ENCODE measurements around the gene ZNF248. TPM values are rescaled to one million over a fixed set of nuclear protein-coding genes. Genes with fewer than 3 reads are reported as not detected.

ZNF248 gene
- total RNA-seq, 2 experiments from 2014 or later: 3.2 to 3.4 TPM

- Mint-ChIP-seq H3K27me3 (no peaks in the 10 kb centered on the region), H3K4me3 (no peak overlapping the region), H3K4me1 (ENCODE audit: low read depth) (no peaks in the 10 kb centered on the region), H3K27ac (no peak overlapping the region), H3K36me3 (ENCODE audit: low read depth) (peaks cover 64% of the 10 kb centered on the region), H3K9me3 (peaks cover 14% of the 10 kb centered on the region)
- POLR2A ChIA-PET: no interaction called here
- DNase-seq (no peak), ATAC-seq (ENCODE audit: poor library complexity) (no peak)
- CTCF ChIA-PET: no interaction called here
- peaks cover 0 to 8% of the 10 kb centered on the region in 2 experiments for H3K9me3 ChIP-seq (ENCODE audit: control insufficient read depth in 1 of 2, insufficient read depth in 1 of 2, low read length in 2 of 2)
- intact Hi-C loops (cut with DNase I, micrococcal nuclease): no loop called here
- H3K4me3 ChIP-seq (ENCODE audit: low read length): no peak overlapping the region
- no peak for TF ChIP-seq CTCF (IDR thresholded peaks at IDR 0.05)
- H3K27ac ChIP-seq (ENCODE audit: low read depth in 1 of 2, low read length in 2 of 2): no peak overlapping the region
- no peaks in the 10 kb centered on the region for H3K27me3 ChIP-seq (ENCODE audit: control insufficient read depth in 1 of 2, insufficient read depth in 2 of 2, low read length in 2 of 2)
- H3K4me1 ChIP-seq (ENCODE audit: insufficient read depth, low read length): no peaks in the 10 kb centered on the region
- H3K36me3 ChIP-seq (ENCODE audit: insufficient read depth, low read length): no peaks in the 10 kb centered on the region
Observed at GRCh38 chr10:37801557-37801956, 55.9 kb downstream of the ZNF248 start.

DNA sequence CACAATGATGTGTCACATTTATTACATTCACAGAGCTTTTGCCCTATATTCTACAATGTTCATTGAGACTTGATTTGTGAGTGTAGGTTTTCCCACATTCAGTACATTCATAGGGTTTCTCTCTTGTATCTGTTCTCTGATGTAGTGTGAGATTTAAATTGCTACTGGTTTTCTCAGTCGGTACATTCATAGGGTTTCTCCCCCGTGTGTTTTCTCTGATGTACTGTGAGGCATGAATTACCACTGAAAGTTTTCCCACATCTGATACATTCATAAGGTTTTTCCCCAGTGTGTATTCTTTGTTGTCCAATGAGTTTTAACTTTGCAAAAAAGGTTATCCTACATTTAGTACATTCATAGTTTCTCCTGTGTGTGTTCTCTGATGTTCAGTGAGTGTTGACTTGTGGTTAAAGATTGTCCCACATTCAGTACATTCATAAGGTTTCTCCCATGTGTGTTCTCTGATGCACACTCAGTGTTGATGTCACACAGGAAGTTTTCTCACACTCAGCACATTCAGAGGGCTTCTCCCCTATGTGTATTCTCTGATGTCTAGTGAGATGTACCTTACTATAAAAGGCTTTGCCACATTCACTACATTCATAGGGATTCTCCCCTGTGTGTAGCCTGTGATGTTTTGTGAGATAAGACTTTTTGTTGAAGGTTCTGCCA is 63.0 kb downstream of the ZNF248 start:
- Mint-ChIP-seq H3K27me3 (no peaks in the 10 kb centered on the region), H3K27ac (no peak overlapping the region), H3K36me3 (ENCODE audit: low read depth) (peaks cover 73% of the 10 kb centered on the region), H3K4me1 (ENCODE audit: low read depth) (no peaks in the 10 kb centered on the region), H3K9me3 (peaks cover 30% of the 10 kb centered on the region), H3K4me3 (no peak overlapping the region)
- Histone ChIP-seq H3K36me3 (ENCODE audit: insufficient read depth, low read length) (no peaks in the 10 kb centered on the region), H3K4me1 (ENCODE audit: insufficient read depth, low read length) (no peaks in the 10 kb centered on the region), H3K9me3 (ENCODE audit: control insufficient read depth in 1 of 2, insufficient read depth in 1 of 2, low read length in 2 of 2) (peaks cover 24 to 38% of the 10 kb centered on the region in 2 experiments), H3K4me3 (ENCODE audit: low read length) (no peak overlapping the region), H3K27me3 (ENCODE audit: control insufficient read depth in 1 of 2, insufficient read depth in 2 of 2, low read length in 2 of 2) (no peaks in the 10 kb centered on the region), H3K27ac (ENCODE audit: low read depth in 1 of 2, low read length in 2 of 2) (no peak overlapping the region)
- ChIA-PET CTCF (no interaction called here), POLR2A (no interaction called here)
- no peak for ATAC-seq (ENCODE audit: poor library complexity)
- intact Hi-C loops (cut with DNase I, micrococcal nuclease): no loop called here
- TF ChIP-seq CTCF (IDR thresholded peaks at IDR 0.05): no peak
- DNase-seq: no peak

DNA sequence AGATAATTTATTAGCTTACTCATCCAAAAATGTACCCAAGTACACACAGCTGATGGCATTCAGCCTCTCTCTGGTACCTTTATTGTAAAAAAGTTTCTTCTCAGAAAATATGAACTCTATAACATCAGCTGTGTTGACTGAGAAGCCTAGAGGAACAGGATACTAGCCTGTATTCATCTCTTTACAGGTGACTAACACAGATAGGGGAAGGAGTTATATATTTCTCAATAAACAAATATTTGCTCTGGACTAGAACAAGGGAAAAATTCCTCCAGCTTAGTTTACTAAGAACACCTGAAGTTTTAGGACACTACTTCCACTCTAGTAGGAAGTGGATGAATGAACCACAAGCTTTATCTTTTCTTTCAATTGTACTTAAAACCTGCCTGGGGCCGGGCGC is 67.8 kb downstream of the ZNF248 start:
- Histone ChIP-seq H3K9me3 (ENCODE audit: control insufficient read depth in 1 of 2, insufficient read depth in 1 of 2, low read length in 2 of 2) (peaks cover 23 to 28% of the 10 kb centered on the region in 2 experiments), H3K4me1 (ENCODE audit: insufficient read depth, low read length) (no peaks in the 10 kb centered on the region), H3K36me3 (ENCODE audit: insufficient read depth, low read length) (no peaks in the 10 kb centered on the region), H3K27me3 (ENCODE audit: control insufficient read depth in 1 of 2, insufficient read depth in 2 of 2, low read length in 2 of 2) (no peaks in the 10 kb centered on the region), H3K4me3 (ENCODE audit: low read length) (no peak overlapping the region), H3K27ac (ENCODE audit: low read depth in 1 of 2, low read length in 2 of 2) (no peak overlapping the region)
- ChIA-PET POLR2A (no interaction called here), CTCF (no interaction called here)
- no peak overlapping the region for H3K4me3 Mint-ChIP-seq
- peaks cover 22% of the 10 kb centered on the region for H3K9me3 Mint-ChIP-seq
- ATAC-seq (ENCODE audit: poor library complexity) (no peak), DNase-seq (no peak)
- intact Hi-C loops (cut with DNase I, micrococcal nuclease): no loop called here
- no peaks in the 10 kb centered on the region for H3K27me3 Mint-ChIP-seq
- no peaks in the 10 kb centered on the region for H3K4me1 Mint-ChIP-seq (ENCODE audit: low read depth)
- peaks cover 67% of the 10 kb centered on the region for H3K36me3 Mint-ChIP-seq (ENCODE audit: low read depth)
- H3K27ac Mint-ChIP-seq: no peak overlapping the region
- no peak for TF ChIP-seq CTCF (IDR thresholded peaks at IDR 0.05)

Measured in CD4-positive, alpha-beta T cell (primary cell).